Occipital lobe (tissue), 2 donors: ENCODE data around the gene TNFRSF19. TPM values are rescaled to one million over a fixed set of nuclear protein-coding genes. Genes with fewer than 3 reads are reported as not detected.
"Not testable (repeated sequence)": the region's sequence is repeated elsewhere in the genome, so short reads cannot be mapped to it uniquely, and the experiment has no call there.

Experiments
- DNase-seq: peaks from one replicate; lab custom pipeline; 2025; lab: John Stamatoyannopoulos, UW
- total RNA-seq: library from RNA; depleted of rRNA; stranded (reverse); fragments of >200 nt; gene quantifications from one replicate; pipeline ENCODE4 v1.2.3, GENCODE V29; 2014

Gene TNFRSF19
- 18.6 TPM for total RNA-seq

- no peak for DNase-seq
Observed at GRCh38 chr13:23570099-23570920, at the start of gene TNFRSF19. Gene TNFRSF19 (plus strand): TSS chr13:23570412. CDS start chr13:23590184, 19,772 bp downstream.

- not testable (repeated sequence) for DNase-seq
Observed at GRCh38 chr13:23529926-23530325, 40.3 kb upstream of the TNFRSF19 start.

GRCh38 chr13:23531446-23531845, 38.8 kb upstream of the TNFRSF19 start:
- no peak for DNase-seq

DNA sequence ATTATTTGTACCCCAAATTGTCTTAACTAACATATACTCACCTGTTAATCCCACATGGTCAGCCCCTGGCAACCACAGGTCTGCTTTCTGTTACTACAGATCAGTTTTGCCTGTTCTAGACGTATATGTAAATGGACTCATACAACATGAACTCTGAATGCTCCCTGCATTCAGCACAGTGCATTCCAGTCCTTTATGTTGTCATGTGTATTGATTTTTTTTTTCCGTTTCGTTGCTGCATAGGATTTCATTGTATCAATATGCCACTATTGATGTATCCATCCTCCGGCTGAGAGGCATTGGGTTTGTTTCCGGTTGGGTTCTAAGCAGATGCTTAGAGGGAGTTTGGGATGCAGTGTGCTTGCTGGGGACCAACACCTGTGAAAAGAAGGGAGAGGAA, 36.1 kb upstream of the TNFRSF19 start:
- no peak for DNase-seq

DNA sequence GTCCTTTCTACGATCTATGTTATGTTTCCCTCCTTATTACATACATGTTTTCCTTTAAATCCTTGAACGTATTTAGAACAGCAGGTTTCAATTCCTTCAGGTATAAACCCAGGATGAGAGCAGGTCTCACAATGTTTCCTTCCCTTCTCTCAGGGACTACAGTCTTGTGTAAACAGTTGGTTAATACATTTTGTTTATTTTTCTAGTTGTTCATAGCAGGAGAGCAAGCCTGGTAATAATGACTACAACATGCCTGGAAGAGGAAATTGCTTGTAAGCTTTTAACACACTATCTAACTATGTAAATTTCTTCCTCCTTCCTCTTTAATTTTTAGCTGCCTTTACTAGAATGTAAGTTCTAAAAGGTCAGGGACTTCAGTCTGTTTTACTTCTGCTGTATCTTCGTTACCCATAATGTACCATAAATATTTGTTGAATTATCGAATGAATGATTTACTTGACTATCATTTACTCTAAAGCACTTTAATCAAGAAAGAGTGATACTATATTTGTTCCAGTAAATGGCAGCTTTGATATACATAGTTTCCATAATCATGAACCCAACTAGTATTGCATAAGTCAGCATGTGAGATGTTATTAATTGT, 28.9 kb upstream of the TNFRSF19 start:
- DNase-seq, result no peak

DNA sequence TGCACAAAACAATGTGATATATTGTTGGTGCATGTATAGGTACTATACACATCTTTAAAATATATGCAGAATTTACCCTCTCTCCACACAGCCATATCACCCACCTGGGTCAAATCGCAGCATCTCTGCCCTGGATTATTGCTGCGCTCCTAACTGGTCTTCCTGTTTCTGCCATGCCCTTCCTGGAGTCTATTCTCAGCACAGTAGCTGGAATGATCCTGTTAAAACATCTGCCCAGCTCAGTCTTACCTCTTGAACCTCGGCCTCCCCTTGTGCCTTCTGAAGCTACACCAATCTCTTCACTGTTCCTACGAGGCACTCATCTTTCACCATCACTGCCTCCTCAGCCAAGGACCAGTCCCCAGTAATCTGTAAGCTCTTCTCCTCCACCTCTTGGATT, 25.5 kb upstream of the TNFRSF19 start:
- DNase-seq, result no peak

DNA sequence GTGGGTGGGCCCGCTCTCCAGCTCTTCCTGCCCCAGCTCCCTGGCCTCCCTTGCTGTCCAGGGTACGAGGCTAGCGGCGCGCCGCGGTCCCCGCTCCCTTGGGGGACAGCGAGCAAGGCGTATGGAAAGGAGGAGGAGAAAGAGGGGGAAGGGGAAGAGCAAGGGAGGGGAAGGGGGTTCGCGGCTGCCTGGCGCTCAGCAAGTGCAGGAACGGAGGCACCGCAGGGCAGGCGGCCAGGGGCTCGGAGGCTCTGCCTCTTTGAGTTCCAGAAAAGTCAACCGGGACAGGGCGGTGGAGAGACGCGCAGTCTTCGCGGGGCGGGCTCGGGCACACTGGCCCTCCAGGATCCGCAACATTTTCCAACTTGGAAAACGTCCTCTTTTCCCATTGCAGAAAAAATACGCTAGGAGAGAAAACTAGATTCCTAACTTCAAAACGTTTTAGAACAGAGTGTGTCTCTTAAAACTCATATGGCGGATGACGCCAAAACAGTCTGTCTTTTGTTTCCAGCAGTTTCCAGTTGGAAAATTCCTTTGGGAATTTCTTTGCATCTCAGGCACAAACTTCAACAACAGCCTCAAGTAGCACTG, 23.1 kb upstream of the TNFRSF19 start:
- DNase-seq, result no peak

DNA sequence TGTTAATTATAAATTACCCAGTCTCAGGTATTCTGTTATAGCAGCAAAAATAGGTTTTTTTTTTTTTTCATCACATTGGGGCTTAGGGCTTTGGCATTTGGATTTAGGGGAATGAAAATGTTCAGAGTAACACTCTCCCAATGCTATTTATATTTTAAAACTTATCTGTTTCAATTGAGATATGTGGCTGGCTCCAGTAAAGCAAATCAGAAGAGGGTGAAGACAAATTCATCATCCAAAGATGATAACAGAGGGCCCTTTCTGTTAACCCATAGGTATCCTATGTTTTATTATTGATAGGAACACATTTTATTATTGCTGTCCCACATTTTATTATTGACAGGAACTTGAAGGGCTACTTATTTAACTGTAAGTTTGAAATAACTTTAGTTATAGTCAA, 20.5 kb upstream of the TNFRSF19 start:
- DNase-seq, result no peak

- DNase-seq, result no peak
Observed at GRCh38 chr13:23550163-23550562, 20.0 kb upstream of the TNFRSF19 start.

GRCh38 chr13:23551213-23552008, 18.8 kb upstream of the TNFRSF19 start:
- no peak for DNase-seq

GRCh38 chr13:23552171-23552570, 18.0 kb upstream of the TNFRSF19 start:
- DNase-seq, result no peak

DNA sequence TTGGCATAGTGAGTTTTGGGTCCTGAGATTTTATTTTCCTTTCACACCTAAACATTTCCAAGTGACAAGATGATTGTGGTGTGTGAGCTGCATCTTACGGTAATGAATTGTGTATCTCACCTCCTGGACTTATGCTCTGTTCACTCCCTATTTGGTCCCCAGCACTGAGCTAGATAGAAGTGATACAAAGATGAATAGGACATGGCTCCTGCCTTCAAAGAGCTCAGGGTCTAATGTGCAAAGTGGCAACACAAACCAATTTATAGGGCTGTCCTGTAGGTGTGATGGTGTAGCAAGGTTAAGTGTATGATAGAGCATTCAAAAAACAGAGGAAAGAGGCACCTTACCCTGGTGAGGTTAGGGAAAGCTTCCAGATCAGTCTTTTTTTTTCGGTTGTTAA, 17.6 kb upstream of the TNFRSF19 start:
- DNase-seq, result no peak

- no peak for DNase-seq
Observed at GRCh38 chr13:23554000-23554399, 16.2 kb upstream of the TNFRSF19 start.

GRCh38 chr13:23557043-23557442, 13.2 kb upstream of the TNFRSF19 start:
- no peak for DNase-seq

DNA sequence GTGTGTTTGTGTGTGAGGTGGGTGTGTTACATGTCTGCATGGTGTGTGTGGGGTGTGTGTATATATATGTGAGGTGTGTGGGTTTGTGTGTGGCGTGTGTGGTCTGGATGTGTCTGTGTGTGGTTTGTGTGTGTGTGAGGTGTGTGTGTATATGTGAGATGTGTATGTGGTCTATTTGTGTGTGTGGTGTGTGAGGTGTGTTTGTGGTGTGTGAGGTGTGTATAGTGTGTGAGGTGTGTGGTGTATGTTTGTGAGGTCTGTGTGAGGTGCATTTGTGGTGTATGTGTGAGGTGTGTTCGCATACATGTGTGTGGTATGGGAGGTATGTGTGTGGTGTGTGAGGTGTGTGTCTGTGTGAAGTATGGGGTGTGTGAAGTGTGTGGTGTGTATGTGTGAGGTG, 12.5 kb upstream of the TNFRSF19 start:
- no peak for DNase-seq

DNA sequence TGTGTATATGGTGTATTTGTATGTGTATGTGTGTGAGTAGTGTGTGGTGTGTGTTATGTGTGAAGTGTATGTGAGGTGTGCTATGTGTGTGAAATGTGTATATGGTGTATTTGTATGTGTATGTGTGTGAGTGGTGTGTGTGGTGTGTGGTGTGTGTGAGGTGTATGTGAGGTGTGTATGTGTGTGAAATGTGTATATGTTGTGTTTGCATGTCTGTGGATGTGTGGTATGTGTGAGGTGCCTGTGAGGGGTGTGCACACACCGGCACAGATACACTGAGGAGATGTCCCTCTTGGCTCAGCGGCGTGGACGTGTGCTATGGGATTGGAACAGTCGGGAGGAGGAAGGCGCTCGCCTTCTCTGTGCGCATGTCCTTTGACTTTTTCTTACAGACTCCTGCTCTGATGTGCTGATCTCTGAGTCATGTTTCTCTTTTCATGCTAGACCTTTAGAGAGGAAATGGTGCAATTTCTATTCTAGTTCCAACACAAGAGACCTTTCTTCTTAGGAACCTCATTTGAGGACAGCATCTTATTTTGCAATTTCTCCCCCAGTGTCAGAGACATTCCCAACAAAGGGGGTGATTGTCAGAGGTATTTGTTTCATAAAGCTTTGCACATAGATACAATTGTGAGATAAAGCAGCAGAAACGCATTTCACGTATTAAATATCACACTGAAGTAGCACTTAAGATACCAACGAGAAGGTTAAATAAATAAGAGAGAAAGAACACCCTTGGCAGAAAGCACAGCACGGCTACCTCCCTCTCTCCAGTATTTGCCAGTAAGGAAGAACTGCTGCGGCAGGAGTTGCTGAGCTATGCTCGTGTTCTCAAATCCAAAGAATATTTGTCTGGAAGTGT, 11.3 kb upstream of the TNFRSF19 start:
- no peak for DNase-seq

- DNase-seq, result no peak
Observed at GRCh38 chr13:23560571-23561089, 9.6 kb upstream of the TNFRSF19 start.

GRCh38 chr13:23561261-23561660, 9.0 kb upstream of the TNFRSF19 start:
- no peak for DNase-seq

DNA sequence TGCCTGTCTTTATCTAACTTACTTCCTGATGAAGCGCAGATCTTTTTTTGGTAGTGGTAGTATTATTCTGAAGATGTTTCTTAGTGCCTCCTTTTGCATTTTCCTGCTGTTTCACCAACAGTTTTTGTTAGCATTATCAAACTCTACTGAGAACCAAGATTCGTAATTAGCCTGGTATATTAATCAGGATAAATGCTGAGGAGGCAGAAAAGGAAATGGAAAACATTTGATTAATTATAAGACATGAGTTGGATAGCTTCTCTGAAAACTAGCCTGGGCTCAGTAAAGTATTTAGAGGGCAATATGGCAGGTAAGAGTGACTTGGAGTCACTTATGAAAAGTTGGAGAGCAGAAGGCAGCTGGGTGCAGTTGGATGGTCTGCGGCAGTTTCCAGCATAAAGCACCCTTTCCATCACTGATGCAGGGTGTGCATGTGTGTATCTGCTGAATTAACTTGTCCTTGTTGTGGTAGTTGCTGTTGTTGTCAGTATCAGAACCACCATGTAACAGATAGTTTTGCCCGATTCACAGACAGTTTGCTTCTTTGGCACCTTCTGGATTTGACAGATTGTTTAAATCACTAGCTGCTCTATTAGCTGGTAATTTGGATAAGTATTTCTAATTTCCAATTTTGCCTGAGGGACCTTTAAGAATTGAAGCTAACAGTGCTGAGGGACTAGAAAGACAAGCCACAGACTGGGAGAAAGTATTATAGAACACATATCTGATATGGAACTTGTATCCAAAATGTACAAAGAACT, 6.9 kb upstream of the TNFRSF19 start:
- DNase-seq, result no peak

- no peak for DNase-seq
Observed at GRCh38 chr13:23567906-23568460, 2.2 kb upstream of the TNFRSF19 start.
